Omental fat pad (tissue), 4 donors: ENCODE data around the gene KCNF1. TPM values are rescaled to one million over a fixed set of nuclear protein-coding genes. Genes with fewer than 3 reads are reported as not detected.

ENCODE experiments used
- ATAC-seq: fragments of 150-250 bp; one replicate; pipeline ENCODE4 v1.9.1; 2016; ENCODE audit warnings: mild to moderate bottlenecking, moderate library complexity; ENCODE audit not compliant: low FRiP score
- DNase-seq: peaks from one replicate; pipeline ENCODE4 v3.0.0-alpha.2; 2019; ENCODE audit warnings: low spot score
- total RNA-seq, 4 donors: library from RNA; depleted of rRNA; stranded (reverse); fragments of >200 nt; gene quantifications; one replicate each; pipeline ENCODE4 v1.1.0, GENCODE V29; 2016
- TF ChIP-seq, protein P1 (sequence below), 3 donors: fragments of 450-650 bp; IDR thresholded peaks; one replicate each; pipeline ENCODE4 v1.5.1; 2016 to 2017; ENCODE audit warnings: antibody characterized with exemption in 3 of 3, mild to moderate bottlenecking in 3 of 3, moderate library complexity in 2 of 3

The KCNF1 gene
- total RNA-seq, result under 1 TPM in 1 of 4 donors, not detected in 3; 0.79 TPM

DNA sequence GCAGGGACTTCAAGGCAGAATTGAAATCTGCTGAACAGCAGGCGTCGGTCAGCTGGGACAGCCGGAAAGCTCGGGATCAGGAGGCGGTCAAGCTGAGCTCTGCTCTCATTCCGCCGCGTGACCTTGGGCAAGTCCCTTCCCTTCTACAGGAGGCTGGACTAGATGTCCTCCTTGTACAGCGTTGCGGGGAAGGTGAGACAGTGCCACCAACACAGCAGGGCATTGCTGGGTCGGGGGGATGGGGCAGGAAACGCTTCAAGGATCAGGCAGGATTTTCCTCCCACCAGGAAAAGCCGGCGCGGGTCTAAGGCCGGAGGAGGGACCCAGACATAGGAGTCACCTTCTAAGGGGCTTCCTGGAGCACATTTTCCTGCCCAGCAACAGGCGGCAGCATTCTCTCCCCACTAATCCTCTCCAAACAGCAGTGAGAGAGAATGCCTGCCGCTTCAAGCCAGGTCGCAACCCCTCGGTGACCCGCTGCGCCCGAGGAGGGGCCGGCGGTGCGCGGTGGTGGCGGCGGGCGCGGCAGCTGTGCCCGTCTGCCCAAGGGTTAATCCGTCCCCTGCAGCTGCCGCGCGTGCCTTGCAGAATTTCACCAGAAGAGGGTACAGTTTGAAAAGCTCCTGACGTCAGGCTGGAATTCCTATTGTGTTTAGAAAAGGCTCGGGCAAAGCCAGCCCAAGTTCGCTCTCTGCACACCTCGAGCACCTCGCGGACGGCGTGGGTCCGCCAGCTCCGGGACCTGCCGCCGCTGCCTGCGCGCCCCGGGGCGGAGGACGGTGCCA lies at the start of gene KCNF1:
Gene KCNF1, plus strand, starts transcription at position 644 of the 785 bp plus-strand sequence. CDS start 493 bp downstream, outside the sequence.
- TF ChIP-seq, protein P1, sequence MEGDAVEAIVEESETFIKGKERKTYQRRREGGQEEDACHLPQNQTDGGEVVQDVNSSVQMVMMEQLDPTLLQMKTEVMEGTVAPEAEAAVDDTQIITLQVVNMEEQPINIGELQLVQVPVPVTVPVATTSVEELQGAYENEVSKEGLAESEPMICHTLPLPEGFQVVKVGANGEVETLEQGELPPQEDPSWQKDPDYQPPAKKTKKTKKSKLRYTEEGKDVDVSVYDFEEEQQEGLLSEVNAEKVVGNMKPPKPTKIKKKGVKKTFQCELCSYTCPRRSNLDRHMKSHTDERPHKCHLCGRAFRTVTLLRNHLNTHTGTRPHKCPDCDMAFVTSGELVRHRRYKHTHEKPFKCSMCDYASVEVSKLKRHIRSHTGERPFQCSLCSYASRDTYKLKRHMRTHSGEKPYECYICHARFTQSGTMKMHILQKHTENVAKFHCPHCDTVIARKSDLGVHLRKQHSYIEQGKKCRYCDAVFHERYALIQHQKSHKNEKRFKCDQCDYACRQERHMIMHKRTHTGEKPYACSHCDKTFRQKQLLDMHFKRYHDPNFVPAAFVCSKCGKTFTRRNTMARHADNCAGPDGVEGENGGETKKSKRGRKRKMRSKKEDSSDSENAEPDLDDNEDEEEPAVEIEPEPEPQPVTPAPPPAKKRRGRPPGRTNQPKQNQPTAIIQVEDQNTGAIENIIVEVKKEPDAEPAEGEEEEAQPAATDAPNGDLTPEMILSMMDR (IDR thresholded peaks at IDR 0.05), result no peak
- DNase-seq (no peak), ATAC-seq (no peak)

DNA sequence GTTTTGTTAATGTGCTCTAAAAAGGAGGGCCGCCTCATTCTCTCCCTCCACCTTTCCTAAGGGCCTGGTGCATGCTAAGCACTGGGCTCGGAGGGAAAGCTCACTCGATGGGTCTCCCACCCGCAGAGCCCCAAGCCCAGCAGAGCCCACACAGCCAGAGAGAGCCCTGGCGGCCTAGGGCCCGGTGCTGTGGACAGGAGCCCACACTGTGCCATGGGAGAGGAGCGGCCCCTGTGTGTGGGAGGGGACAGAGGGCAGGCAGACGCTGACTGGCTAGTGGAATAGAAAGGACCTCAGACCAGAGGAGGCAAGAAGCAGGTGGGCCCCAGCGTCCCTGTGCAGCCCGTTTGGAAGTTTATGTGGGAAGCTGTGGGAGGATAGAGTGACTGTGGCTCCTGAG lies 49.4 kb upstream of the KCNF1 start:
- DNase-seq, result no peak
- TF ChIP-seq, protein P1 (IDR thresholded peaks at IDR 0.05), result no peak
- ATAC-seq, result no peak

DNA sequence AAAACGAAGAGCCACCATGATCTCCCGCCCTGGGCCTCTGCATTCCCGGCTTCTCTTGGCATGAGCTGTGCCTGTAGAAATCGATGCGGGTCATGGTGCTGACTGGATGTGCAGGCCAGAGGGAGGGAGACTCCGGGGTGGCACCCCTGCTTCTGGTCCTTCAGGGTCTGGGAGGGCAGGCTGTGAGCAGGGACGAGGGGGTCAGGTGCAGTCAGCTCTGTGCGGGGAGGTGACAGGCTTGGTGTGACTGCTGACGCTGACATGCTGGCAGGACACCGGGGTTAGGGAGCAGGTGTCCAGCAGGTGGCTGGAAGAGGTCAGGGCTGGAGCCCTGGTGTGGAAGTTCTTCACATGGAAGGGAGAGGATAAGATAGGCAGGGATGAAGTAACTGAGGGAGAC lies 48.7 kb upstream of the KCNF1 start:
- TF ChIP-seq, protein P1 (IDR thresholded peaks at IDR 0.05), result no peak
- ATAC-seq (no peak), DNase-seq (no peak)

DNA sequence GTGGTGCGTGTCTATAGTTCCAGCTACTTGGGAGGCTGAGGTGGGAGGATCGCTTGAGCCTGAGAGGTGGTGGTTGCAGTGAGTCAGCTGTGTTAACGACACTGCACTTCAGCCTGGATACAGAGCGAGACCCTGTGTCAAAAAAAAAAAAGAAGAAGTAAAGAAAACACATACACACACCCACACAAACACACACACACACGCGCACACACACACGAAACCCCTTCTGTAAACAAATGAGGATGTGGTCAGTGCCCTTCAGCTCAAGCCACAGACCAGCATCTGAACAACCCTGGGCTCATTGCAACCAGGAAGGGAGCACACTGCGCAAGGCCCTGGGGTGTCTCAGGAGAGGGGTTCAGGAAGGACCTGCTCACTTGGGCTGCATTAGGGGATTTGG lies 47.9 kb upstream of the KCNF1 start:
- DNase-seq, result no peak
- ATAC-seq, result no peak
- TF ChIP-seq, protein P1 (IDR thresholded peaks at IDR 0.05), result no peak

GRCh38 chr2:10864251-10864650 lies 47.5 kb upstream of the KCNF1 start:
- ATAC-seq (no peak), DNase-seq (no peak)
- TF ChIP-seq, protein P1 (IDR thresholded peaks at IDR 0.05), result no peak

DNA sequence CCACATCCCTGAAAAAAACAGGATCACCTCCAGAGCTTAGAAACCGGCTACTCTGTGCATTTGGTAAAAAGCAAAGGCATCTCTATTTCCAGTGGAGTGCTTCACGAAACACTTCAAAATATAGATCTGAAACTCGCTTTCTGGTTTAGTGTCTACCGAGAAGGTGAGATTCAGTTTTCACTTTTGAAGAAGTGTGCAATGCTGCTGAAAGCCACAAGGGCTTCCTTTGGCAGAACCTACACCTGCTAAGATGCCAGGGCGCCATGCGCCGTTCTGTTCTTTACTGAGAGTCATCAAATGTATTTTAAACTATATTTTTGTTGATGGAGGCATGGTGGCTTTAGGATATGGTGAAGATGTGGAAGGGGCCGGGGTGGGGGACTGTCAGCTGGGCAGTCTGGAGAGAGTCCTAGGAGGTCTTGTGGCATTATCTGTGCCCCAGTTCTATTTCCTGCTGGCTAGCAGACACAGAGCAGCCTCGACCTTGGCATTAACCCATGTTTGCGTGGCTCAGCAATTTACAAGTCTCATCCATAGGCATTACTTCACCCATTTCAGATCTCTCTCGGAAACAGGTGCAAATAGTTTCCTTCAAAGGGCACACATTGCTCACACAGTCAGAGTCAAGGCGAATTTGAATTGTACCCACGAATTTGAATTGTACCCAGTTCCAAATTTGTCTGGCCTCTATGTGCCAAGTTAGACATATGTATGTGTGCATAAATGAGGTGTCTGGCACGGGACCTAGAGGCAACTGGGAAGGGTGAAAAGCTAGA lies 46.7 kb upstream of the KCNF1 start:
- ATAC-seq, result no peak
- TF ChIP-seq, protein P1 (IDR thresholded peaks at IDR 0.05), result no peak

More for the DNA sequence above, 46.7 kb upstream of the KCNF1 start:
- DNase-seq, result no peak
